HG03103 (cell line): ENCODE results near the gene NDUFS7.

Experiments
- ATAC-seq: cut with Tn5 transposase; IDR thresholded peaks from one replicate; pipeline ENCODE4 v1.9.1; 2021; ENCODE audit warnings: low read depth; ENCODE audit not compliant: unreplicated experiment

The NDUFS7 gene

DNA sequence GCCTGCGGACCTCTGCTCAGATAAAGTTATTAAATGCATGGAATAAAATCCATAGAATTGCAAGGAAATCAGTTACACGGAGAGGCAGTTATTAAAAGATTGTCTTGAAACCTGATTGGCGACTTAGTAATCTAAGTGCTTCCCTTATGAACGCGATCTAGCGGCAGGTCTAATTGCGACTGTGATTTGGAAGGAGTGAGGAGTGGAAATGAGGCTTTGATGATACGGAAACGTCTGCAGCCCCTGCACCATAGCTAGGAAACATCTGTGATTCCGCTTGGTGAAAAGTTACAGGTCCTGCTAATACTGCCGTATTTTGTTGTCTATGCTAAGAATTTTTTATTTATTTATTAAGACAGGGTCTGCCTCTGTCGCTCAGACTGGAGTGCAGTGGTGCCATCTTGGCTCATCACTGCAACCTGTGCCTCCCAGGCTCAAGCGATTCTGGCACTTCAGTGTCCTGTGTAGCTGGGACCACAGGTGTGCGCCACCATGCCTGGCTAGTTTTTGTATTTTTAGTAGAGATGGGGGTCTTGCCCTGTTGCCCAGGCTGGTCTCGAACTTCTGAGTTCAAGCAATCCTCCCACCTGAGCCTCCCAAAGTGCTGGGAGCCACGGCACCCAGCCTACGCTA, 887 bp downstream of the NDUFS7 start:
- ATAC-seq = no peak

DNA sequence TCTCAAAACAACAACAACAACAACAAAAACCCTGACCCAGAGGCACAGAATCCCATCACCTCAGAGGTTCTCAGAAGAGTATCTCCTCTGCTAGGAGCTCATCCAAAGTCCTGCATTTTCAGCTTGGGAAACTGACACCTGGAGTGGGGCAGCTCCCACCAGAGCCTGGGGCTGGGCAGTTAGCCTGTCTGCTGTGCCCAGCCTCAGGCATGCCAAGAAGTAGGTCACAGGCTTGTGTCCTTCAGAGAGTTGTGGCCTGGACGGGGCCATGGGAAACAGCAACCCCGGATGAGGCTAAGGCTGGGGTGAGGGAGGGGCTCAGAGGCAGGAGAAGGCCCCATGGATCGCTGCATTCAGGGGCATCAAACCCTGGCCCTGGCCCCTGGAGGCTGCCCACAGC, 2.1 kb downstream of the NDUFS7 start:
- ATAC-seq = no peak

DNA sequence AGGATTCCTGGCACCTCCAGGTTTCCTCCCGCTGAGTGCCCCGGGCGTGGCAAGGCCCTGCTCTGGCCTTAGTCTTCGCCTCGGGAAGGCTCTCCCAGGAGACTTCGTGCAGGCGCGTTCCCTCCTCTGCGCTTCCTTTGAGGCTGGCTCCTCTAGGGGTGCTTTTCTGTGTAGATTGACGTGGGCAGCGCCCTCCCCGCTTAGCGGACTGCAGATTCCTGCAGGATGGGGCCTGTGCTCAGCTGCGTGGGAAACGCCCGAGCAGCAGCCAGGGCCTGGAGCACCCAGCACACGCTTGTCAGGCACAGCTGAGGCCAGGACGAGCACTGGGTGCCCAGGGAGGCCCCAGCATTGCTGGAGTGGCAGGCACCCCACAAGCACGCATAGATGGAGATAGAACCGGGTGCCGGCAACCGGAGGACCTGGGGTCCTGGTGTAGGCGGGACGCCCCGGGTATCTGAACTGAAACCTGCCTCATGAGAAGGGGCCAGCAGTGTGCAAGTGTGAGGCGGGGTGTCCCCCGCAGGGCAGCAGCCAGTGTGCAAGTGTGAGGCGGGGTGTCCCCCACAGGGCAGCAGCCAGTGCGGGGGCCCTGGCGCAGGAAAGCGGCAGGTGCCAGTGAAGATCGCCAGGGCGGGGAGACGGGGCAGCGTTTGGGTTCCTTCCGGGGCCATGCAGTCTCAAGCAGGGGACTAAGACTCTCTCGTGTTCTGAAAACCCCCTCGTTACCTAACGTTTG, 3.4 kb downstream of the NDUFS7 start:
- no peak for ATAC-seq

DNA sequence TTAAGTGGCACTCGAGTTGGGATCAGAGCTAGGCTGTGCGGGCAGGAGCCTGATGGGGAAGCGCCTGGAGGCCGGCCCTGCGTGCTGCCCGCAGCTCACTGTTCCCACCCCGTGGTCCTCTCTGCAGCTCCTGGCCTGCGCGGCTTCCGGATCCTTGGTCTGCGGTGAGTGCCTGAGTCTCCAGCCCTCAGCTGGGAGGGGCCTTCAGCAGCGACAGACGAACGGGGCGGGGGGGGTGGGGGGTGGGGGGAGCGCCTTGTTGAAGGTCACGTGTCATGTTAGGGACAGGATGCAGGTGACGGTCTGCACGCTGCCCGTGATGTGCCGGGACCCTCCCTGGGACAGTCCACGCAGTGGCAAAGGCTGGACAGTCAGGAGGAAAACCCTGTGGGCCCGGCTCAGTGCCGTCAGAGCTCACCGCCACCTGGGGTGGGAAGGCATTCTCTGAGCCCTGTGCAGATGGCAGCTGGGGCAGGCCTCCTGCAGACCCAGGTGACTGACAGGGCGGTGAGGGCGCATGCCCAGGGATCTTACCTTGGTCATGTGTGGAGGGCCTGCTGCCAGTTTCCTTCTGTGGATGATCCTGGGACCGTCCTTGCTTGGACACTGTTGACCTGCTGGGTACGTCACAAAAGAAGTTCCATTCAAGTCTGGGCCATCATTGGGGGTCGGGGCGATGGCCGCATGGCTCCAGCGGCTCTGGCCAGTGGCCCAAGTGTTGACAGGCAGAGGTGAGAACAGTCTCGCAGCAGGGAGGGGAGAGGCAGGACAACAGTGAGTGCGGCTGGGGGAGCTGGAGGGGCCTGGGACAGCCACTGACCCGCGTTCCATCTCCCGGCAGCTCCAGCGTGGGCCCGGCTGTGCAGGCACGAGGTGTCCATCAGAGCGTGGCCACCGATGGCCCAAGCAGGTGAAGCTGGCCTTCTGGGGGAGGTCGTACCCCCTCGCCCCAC, 4.3 kb downstream of the NDUFS7 start:
- ATAC-seq = no peak

DNA sequence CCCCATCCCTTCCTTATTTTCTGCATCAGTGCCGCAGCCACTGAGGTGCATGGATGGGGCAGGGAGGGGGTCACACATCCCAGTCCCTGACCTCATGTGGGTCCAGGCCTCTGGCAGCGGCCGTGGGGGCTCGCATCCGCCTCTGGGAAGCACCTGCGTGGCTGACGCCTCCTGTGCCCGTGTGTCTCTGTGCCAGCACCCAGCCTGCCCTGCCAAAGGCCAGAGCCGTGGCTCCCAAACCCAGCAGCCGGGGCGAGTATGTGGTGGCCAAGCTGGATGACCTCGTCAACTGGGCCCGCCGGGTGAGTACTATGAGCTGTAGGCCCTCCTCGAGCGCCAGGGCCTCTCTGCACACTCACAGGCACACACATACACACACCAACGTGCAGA, 4.9 kb downstream of the NDUFS7 start:
- ATAC-seq = no peak

DNA sequence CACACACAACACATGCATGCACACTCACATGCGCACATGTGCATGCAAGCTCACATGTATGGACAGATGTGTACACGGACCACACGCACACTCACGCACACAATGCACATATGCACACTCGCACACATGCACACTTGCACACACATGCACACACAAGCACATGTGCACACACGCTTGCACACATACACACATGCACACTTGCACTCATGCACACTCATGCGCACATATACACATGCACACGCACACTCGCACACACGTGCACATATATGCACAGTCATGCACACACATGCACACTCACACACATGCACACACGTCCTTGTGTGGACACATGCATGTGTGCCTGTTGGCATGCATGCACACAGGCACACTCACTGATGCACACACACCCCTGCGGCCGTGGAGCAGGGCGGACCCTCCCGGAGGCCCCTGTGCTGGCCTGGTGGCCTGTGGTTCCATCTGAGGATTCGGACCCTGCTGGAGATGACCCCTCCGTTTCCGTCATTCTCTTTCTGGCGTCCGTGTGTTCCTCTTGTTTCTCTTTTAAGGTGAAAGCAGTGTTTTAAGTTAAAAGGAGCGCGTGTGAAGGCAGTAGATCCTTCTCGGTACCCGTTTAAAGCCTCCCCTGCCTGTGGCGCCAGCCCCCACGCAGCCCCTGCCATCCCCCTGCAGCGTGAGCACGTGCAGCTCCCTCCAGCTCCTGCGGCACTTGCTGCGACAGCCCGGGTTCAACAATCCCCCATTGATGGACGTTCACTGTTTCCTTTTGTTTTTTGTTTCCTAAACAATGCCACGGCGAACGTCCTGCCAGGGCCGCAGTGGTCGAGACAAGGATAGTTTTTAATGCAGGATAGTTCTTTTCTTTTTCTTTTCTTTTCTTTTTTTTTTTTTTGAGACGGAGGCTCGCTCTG, 5.6 kb downstream of the NDUFS7 start:
- no peak for ATAC-seq

DNA sequence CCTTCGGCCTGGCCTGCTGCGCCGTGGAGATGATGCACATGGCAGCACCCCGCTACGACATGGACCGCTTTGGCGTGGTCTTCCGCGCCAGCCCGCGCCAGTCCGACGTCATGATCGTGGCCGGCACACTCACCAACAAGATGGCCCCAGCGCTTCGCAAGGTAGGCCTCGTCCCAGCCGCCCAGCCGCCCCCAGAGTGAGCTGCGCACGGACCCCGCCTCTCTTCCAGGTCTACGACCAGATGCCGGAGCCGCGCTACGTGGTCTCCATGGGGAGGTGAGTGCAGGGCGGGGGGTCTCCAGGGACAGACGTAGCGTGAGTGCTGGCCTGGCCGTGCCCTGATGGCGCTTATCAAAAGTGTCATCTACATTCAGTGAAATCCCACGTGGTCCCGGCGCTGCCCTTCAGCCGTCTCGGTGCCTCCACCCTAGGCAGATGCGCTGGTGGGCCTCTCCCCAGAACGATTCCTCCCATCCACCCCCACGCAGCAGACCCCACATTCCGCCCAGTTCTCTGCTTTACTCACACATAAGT, 7.2 kb downstream of the NDUFS7 start:
- no peak for ATAC-seq

DNA sequence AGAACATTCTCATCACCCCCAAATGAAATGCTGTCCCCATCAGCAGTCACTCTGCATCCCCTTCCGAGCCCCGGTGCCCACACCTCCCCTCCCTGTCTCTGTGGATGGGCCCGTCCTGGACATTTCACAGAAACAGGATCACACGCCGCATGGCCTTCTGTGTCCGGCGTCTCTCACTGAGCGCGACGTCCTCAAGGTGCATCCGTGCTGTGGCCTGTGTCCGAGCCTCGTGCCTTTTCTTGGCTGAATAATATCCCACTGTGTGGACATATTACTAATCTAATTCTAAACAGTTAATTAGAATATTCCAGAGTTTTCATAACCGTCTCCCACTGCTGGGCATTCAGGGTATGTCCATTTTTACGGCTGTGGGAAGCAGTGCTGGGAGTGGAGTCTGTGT, 8.7 kb downstream of the NDUFS7 start:
- no peak for ATAC-seq

DNA sequence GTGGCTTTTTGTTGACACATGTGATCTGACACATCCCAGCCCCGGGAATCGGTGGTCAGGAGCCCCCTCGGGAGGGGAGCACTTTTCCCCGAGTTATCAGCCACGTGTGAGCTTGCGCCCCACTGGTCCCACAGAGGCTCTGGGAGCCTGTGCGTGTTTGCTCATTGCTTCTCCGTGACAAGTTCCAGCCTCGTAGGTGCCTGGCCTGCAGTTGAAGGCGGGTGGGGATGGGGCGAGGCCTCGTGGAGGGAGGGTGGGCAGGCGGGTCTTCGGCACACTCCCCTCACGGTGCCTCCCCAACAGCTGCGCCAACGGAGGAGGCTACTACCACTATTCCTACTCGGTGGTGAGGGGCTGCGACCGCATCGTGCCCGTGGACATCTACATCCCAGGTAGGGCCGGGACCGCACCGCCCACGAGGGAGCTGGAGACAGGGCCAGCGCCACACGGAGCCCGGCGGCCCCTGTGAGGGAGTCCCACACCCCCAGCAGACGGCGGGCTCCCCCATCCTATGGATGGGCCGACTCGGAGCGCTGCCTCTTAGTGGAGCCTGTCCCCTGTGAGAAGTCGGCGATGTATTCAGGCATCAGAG, 9.3 kb downstream of the NDUFS7 start:
- ATAC-seq = no peak

DNA sequence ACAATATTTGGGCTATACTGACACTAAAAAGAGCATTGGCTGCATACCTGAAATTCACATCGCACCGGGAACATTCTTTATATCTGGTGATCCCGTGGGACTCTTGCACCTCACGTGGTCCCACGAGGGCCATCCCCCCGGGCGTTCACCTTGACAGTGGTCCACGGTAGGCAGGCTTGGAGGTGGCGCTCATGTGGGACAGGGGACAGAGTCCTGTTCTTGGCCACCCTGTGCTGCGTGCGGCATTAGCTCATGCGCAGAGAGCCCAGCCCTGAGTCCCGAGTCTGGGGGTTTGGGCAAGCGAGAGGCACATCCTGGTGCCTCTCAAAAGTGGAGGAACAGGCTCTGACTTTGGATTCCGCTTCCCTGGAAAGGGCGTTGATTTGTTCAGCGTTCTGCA, 10.1 kb downstream of the NDUFS7 start:
- ATAC-seq = no peak

DNA sequence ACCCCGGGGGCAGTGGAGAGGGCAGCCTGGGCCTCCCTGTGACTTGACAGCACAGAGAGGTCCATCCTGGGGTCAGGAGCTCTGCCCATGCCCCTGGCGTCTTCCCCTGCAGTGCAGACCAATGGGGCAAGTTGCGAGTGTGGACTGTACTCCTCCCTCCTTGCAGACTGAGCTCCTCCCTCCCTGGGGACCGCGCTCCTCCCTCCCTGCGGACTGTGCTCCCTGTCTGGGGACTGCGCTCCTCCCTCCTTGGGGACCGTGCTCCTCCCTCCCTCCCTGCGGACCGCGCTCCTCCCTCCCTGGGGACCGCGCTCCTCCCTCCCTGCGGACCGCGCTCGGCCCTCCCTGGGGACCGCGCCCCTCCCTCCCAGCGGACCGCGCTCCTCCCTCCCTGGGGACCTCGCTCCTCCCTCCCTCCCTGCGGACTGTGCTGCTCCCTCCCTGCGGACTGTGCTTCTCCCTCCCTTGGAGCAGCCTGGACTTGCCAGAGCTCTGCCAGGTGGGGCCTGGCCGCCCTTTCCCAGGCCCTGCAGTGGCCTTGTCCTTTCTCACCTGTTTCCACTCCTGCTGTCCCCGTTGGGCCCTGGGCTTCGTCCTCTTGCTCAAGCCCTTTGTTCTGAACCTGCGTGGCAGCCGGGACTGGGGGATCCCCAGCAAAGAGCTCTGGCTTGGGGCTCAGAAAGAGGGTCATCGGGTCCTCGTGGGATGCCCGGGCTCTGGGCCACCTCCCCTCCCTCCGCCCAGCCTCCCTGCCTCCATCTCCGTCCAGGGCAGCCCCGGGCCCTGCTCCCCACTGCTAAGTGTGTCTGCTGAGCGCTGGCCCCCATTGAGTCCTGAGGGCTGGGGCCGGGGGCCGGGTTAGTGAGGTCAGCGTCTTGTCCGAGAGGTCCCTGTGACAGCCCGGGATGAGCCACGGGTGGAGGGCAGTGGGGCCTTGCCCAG, 10.8 kb downstream of the NDUFS7 start:
- ATAC-seq = no peak

DNA sequence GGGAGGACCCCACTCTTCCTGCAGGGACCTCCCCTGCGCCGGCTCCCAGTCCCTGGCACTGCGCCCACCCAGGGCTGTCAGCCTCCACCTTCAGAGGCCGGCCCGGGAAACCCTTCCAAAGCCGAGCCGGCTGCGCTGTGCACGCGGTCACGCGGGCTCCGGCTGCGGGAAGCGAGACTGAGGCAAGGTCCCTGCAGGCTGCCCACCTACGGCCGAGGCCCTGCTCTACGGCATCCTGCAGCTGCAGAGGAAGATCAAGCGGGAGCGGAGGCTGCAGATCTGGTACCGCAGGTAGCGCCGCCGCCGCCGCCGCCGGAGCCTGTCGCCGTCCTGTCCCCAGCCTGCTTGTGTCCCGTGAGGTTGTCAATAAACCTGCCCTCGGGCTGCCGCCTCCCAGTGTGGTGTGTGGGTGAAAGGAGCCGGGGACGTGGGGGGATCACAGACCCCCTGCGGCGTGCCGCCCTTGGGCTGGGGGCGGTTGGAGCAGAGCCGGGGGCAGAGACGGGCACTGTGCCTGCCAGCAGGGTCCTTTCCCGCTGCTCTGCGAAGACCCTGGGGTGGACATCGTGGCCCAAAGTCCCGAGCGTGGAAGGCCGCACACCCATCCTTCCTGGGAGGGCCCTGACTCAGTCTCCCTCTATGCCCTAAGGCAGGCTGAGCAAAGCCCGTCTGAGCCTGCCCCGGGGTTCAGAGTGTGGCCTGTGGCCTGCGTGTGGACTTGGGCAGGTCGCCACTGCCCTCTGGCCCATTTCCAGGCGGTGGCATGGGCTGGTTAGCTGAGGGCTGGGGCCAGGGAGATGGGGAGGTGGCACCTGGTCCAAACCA, 11.7 kb downstream of the NDUFS7 start:
- ATAC-seq = no peak

DNA sequence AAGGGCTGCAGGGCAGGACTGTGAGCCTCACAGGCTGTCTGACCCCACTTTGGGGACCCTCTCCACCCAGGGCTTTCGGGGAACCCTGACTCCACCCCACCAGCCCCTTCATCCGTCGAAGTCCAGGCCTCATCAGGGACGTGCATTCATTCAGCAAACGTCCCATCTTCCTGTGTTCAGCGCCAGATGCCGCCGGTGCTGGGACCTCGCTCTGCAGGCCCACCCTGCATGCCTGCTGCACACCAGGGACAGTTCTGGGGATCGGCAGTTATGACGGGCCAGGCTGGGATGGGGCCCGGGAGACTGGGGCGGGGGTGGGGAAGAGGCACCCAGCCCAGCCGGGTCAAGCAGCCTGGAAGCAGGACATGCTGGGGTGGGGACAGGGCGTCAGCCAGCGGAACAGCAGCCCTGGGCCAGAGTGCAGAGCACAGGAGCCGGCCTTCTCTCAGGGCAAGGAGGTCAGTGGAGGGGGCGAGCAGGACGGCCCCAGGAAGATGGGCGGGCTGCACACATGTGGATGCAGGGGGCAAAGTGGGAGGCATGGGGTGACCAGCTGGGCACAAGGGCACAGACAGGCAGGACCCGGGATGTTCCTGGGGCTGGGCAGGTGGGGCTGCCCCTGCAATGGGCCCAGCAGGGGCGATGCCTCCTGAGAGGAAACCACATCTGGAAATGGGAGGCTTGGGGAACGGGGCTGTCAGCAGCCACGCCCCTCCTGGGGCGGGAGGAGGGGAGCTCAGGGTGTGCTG, 12.5 kb downstream of the NDUFS7 start:
- no peak for ATAC-seq

DNA sequence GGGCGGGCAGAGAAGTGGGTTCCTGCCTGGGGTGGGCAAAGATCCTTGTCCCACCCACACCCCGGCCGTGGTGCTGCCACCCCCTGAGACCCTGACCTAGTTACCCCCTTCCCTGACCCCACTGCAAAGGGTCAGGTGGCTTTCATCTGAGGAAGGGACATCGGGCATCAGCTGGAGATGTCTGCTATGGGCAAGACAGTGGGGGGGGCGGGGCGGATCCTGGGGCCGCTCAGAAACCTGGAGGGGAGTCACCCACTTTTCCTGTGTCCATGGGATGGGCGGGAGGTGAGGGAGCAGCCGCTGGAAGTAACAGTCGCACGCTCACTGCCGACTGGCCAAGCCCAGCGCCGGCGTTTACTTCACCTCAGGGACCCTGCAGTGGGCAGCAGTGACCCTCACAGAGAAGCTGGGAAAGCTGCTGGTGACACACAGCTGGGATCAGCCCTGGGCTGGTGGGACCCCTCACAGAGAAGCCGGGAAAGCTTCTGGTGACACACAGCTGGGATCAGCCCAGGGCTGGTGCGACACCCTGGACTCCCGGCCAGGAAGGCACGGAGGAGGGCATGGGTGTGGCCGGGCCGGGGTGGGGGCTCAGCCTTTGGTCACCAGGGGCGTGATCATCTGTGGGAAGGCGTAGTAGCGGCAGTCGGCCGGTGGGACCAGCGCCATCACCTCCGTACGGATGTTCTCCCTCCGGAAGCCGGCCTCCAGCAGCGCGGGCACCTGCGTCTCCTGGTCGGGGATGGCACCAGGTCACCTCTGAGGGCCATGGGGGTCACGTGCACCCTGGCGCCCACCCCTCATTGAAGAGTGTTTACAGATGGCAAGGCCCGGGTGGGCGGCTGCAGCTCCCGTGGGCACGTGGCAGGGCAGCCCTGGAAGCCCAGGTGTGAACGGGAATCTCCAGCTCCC, 13.3 kb downstream of the NDUFS7 start:
- ATAC-seq = no peak

DNA sequence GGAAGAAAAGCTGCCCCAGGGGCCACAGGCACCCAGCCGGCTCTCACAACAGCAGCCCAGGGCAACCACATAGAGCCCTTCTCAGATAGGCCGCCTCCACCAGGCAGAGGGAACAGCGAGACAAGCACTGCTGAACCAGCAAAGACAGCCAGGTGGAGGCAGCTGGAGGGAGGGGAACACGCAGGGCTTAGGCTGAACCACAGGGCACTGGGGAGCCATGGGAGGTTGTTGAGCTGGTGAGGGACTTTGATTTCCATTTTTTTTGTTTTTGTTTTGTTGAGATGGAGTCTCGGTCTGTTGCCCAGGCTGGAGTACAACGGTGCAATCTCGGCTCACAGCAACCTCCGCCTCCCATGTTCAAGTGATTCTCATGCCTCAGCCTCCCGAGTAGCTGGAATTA, 14.1 kb downstream of the NDUFS7 start:
- no peak for ATAC-seq

DNA sequence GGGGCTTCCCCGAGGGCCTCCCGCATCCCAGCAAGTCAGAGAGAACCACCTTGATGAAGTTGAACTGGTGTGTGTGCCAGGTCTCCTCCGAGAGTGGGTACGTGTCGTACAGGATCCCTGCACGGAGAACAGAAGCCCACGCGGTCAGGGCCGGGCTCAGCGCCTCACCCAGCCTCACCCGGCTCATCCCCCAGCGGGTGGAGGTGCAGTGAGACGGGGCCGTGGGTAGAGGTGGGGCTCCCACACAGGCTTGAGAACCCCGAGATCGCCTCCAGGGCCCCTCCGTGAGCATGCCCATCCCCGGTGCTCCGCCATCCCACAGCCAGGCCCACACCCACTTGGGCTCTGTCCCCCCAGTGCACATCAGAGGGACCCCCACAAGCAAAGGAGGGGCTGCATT, 15.4 kb downstream of the NDUFS7 start:
- ATAC-seq = no peak
